ENCODE results near the gene DENND6B. TPM values are rescaled to one million over a fixed set of nuclear protein-coding genes. Genes with fewer than 3 reads are reported as not detected.

DENND6B gene
- total RNA-seq, 2 donors from 2014 or later, result 9.6 to 19.6 TPM

DNA sequence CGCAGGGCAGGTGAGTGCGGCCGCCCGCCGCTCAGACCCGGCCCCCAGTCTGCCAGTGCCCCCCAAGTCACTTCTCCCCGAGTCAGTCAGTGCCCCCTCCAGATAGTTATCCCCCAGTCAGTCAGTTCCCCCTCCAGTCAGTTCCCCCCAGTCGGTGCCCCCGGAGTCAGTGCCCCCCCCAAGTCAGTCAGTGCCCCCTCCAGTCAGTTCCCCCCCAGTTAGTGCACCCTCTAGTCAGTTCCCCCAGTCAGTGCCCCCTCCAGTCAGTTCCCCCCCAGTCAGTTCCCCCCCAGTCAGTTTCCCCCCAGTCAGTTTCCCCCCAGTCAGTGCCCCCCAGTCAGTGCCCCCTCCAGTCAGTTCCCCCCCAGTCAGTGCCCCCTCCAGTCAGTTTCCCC, 16.7 kb upstream of the DENND6B start:
- Histone ChIP-seq H3K4me3 (peak overlapping the region; percentile 92 to 99), H3K9me3 (no peaks in the 10 kb centered on the region), H3K36me3 (no peaks in the 10 kb centered on the region), H3K4me1 (replicated peaks) (no peaks in the 10 kb centered on the region), H3K27me3 (replicated peaks; ENCODE audit: insufficient read depth) (no peaks in the 10 kb centered on the region), H3K27ac (peak overlapping the region; percentile 76 to 82)
- intact Hi-C loops (cut with DNase I), result loop anchor here (2.0 kb wide), 1 partner anchor 91 kb away; no protein-coding TSS in a partner anchor
- TF ChIP-seq POLR2AphosphoS5 (IDR thresholded peaks at IDR 0.05) (no peak), POLR2A (IDR thresholded peaks at IDR 0.05) (no peak)
- TF ChIP-seq, protein P1, sequence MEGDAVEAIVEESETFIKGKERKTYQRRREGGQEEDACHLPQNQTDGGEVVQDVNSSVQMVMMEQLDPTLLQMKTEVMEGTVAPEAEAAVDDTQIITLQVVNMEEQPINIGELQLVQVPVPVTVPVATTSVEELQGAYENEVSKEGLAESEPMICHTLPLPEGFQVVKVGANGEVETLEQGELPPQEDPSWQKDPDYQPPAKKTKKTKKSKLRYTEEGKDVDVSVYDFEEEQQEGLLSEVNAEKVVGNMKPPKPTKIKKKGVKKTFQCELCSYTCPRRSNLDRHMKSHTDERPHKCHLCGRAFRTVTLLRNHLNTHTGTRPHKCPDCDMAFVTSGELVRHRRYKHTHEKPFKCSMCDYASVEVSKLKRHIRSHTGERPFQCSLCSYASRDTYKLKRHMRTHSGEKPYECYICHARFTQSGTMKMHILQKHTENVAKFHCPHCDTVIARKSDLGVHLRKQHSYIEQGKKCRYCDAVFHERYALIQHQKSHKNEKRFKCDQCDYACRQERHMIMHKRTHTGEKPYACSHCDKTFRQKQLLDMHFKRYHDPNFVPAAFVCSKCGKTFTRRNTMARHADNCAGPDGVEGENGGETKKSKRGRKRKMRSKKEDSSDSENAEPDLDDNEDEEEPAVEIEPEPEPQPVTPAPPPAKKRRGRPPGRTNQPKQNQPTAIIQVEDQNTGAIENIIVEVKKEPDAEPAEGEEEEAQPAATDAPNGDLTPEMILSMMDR (IDR thresholded peaks at IDR 0.05), result no peak
- DNase-seq (ENCODE audit: low spot score), result no peak
- WGBS, result 0% methylated on average over 6 of the region's 9 CpGs

DNA sequence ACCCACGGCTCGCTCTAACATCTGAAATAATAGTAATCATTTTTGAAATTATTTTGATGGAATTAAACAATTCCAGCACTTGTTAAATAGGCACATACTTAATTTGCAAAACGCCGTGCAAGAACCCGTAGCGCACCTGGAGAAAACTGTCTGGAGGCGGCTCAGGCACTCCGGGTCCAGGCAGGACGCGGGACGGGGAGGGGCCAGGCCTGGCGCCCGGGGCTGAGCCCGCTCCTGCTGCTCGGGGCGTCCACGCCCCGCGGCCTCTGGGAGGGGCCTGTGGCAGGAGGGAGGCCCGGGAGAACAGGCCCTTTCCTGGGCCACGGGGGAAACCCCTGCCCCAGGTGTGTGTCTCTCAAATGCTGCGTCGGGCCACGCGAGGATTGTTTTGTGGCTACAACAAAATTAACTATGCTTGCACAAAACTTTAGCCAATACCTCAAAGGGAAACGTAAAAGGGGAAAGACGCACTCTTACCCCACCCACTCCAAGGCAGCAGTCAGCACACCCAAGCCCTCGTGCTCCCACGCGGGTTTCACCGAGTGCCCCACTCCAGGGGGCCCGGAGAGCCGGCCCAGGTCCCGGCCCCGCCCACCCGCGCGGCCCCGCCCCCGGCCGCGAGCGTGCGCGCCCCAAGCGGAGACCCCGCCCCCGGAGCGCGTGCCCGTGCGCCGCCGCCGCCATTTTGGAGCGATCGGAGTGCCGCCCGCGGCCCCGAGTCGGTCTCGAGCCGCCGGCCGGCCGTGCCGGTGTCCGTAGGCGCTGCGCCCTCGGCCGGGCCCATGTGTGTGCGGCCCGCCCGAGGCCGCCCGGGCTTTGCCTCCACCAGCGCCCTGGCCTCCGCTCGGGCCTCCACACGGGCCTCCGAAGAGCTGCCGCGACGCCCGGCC, 16.1 kb upstream of the DENND6B start, which contains the start of gene PPP6R2:
TSS of gene PPP6R2 (plus strand) at position 677 of the 890 bp plus-strand sequence. CDS start 50,582 bp downstream, outside the sequence.
- DNase-seq (ENCODE audit: low spot score), result peak; percentile 76
- WGBS, result 1% methylated on average over 35 of the region's 87 CpGs

DNA sequence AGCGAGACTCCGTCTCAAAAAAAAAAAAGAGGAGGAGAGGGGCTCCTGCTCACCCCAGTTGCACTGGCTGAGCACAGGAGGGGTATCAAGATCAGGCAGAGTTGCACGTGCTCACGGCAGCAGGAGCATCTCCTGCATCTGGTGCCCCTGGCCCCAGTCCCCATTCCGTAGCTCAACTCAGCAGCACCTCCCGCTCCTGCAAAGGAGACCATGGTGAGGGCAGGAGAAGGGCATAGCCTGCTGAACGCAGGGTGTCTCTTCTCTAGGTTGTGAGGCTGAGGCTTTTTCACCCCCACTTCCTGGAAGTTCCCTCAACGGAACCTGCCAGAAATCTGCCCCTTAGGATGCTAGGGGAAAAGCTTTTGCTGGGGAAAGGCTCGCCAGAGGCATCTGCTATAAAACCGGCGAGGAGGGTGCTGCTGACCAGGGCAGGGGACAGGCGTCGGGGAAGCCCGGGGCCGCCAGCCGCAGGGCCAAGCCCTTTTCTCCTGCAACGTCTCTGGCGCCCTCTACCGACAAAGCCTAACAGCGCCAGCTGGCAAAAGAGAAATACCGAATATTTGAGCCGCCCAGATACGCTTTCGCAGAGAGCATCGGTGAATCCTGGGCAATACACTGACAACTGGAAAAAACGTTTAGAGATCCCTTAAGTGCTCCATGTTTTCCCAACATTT, 15.3 kb upstream of the DENND6B start:
- TF ChIP-seq, protein P1 (IDR thresholded peaks at IDR 0.05), result peak; percentile 90 to 97 (median 94)
- no peak for TF ChIP-seq POLR2A (IDR thresholded peaks at IDR 0.05)
- peak; percentile 50 for TF ChIP-seq POLR2AphosphoS5 (IDR thresholded peaks at IDR 0.05)
- Histone ChIP-seq H3K27me3 (replicated peaks; ENCODE audit: insufficient read depth) (no peaks in the 10 kb centered on the region), H3K4me3 (peak overlapping the region; percentile 92 to 99), H3K27ac (peak overlapping the region; percentile 76 to 82), H3K36me3 (no peaks in the 10 kb centered on the region), H3K9me3 (no peaks in the 10 kb centered on the region), H3K4me1 (replicated peaks) (no peaks in the 10 kb centered on the region)
- 12% methylated on average over 26 of the region's 26 CpGs for WGBS
- DNase-seq (ENCODE audit: low spot score), result peak; percentile 85
- intact Hi-C loops (cut with DNase I), result loop anchor here (2.0 kb wide), 2 partner anchors 67 to 89 kb away; no protein-coding TSS in a partner anchor

More for the DNA sequence above, 16.1 kb upstream of the DENND6B start, which contains the start of gene PPP6R2:
- H3K36me3 ChIP-seq, result no peaks in the 10 kb centered on the region
- H3K4me3 ChIP-seq, result peak within 1 kb of the TSS; percentile 92 to 99
- H3K4me1 ChIP-seq (replicated peaks), result no peaks in the 10 kb centered on the region
- TF ChIP-seq POLR2AphosphoS5 (IDR thresholded peaks at IDR 0.05) (no peak), POLR2A (IDR thresholded peaks at IDR 0.05) (peak; percentile 47)
- H3K27ac ChIP-seq, result peak within 1 kb of the TSS; percentile 76 to 82
- H3K9me3 ChIP-seq, result no peaks in the 10 kb centered on the region
- intact Hi-C loops (cut with DNase I), result loop anchor here (2.0 kb wide), 1 partner anchor 90 kb away; no protein-coding TSS in a partner anchor
- no peaks in the 10 kb centered on the region for H3K27me3 ChIP-seq (replicated peaks; ENCODE audit: insufficient read depth)

DNA sequence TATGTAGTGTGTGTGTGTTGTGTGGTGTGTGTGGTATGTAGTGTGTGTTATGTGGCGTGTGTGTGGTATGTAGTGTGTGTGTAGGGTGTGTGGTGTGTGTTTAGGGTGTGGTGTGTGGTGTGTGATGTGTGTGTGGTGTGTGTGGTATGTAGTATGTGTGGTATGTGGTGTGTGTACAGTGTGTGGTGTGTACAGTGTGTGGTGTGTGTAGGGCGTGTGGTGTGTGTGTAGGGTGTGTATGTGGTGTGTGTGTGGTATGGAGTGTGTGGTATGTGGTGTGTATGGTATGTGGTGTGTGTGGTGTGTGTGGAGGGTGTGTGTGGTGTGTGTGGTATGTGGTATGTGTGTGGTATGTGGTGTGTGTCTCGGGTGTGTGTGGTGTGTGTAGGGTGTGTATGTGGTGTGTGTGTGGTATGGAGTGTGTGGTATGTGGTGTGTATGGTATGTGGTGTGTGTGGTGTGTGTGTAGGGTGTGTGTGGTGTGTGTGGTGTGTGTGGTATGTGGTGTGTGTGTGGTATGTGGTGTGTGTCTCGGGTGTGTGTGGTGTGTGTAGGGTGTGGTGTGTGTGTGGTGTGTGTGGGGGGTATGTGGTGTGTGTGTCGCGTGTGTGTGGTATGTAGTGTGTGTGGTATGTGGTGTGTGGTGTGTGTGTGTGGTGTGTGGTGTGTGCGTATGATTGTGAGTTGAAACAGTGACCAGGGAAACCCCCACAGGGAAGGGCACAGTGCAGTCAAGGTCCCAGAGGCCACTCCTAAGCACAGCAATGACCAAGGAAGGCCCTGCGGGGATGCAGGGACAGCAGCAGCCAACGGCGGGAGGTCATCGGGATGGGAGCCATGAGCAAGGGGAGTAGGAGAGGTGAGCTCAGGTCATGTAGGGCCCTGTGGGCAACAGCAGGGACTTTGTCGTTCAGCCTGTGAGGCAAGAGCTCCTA, 13.4 kb upstream of the DENND6B start:
- no peaks in the 10 kb centered on the region for H3K4me1 ChIP-seq (replicated peaks)
- TF ChIP-seq POLR2A (IDR thresholded peaks at IDR 0.05), result no peak
- TF ChIP-seq, protein P1 (IDR thresholded peaks at IDR 0.05), result no peak
- no peak for TF ChIP-seq POLR2AphosphoS5 (IDR thresholded peaks at IDR 0.05)
- H3K36me3 ChIP-seq, result no peaks in the 10 kb centered on the region
- intact Hi-C loops (cut with DNase I), result loop anchor here (2.0 kb wide), 1 partner anchor 65 kb away; no protein-coding TSS in a partner anchor
- WGBS, result 81% methylated on average over 12 of the region's 12 CpGs
- no peaks in the 10 kb centered on the region for H3K9me3 ChIP-seq
- H3K27ac ChIP-seq, result no peak overlapping the region
- H3K27me3 ChIP-seq (replicated peaks; ENCODE audit: insufficient read depth), result no peaks in the 10 kb centered on the region
- no peak overlapping the region for H3K4me3 ChIP-seq
- DNase-seq (ENCODE audit: low spot score), result no peak
